NB4 (cell line): ENCODE measurements around the gene CDH23.

Experiments
- MYC ChIP-seq: IDR thresholded peaks from 2 replicates; pipeline ENCODE4 v1.6.1; 2011; ENCODE audit warnings: low read depth, low read length
- POLR2A ChIP-seq: IDR thresholded peaks from 2 replicates; pipeline ENCODE4 v1.6.1; 2011; ENCODE audit warnings: mild to moderate bottlenecking; ENCODE audit not compliant: insufficient read length; ENCODE audit errors: extremely low read depth
- TF ChIP-seq, protein P1 (sequence below): IDR thresholded peaks from one replicate; pipeline ENCODE4 v1.5.1; 2012; ENCODE audit warnings: low read depth, low read length
- TF ChIP-seq, protein P2 (sequence below): IDR thresholded peaks from 2 replicates; pipeline ENCODE4 v1.6.1; 2011; ENCODE audit warnings: low read depth, low read length

DNA sequence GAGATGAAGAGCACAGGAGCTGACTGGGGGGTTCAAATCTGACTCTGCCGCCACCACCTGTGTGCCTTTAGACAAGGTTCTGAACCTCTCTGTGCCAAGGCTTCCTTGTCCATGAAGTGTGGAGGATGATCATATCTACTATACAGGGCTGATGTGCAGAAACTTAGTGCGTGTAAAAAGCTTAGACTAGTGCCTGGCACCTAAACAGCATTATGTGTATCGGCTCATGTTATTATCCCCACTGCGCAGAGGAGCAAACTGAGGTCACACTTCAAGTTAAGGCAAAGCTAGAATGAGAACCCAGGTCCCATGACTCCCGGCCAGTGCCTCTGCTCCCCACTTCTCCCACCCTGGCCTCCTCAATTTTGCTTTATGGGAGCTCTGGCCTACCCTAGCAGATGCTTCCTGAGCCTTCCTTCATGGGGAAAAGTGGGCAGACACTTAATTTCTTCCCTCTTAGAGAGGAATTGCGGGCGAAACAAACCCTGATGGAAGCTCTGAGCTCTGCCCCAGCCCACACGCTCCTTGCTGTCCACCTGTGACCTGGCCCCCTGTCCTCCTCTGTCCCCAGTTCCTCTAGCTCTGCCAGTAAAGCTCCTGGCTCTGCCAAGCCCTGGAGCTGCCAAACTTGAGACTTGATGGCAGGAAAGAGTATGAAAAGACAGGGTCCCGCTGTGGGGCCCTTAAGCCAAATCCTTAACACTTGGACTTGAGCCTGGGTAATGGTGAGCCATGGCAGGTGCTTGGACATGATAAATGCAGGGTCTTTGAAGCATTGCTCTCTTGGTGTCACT lies 71.0 kb downstream of the CDH23 start:
- TF ChIP-seq, protein P1, sequence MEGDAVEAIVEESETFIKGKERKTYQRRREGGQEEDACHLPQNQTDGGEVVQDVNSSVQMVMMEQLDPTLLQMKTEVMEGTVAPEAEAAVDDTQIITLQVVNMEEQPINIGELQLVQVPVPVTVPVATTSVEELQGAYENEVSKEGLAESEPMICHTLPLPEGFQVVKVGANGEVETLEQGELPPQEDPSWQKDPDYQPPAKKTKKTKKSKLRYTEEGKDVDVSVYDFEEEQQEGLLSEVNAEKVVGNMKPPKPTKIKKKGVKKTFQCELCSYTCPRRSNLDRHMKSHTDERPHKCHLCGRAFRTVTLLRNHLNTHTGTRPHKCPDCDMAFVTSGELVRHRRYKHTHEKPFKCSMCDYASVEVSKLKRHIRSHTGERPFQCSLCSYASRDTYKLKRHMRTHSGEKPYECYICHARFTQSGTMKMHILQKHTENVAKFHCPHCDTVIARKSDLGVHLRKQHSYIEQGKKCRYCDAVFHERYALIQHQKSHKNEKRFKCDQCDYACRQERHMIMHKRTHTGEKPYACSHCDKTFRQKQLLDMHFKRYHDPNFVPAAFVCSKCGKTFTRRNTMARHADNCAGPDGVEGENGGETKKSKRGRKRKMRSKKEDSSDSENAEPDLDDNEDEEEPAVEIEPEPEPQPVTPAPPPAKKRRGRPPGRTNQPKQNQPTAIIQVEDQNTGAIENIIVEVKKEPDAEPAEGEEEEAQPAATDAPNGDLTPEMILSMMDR = no peak
- TF ChIP-seq, protein P2, sequence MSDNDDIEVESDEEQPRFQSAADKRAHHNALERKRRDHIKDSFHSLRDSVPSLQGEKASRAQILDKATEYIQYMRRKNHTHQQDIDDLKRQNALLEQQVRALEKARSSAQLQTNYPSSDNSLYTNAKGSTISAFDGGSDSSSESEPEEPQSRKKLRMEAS = no peak
- TF ChIP-seq POLR2A = no peak
- TF ChIP-seq MYC = no peak
